ENCODE results near the gene HIVEP2. TPM values are rescaled to one million over a fixed set of nuclear protein-coding genes. Genes with fewer than 3 reads are reported as not detected.
A peak's percentile ranks its signal among the peaks of the same experiment; 100 is the strongest.

The HIVEP2 gene
- total and polyA plus RNA-seq, 8 donors: 0.58 to 14.3 (median 4.8) TPM

DNA sequence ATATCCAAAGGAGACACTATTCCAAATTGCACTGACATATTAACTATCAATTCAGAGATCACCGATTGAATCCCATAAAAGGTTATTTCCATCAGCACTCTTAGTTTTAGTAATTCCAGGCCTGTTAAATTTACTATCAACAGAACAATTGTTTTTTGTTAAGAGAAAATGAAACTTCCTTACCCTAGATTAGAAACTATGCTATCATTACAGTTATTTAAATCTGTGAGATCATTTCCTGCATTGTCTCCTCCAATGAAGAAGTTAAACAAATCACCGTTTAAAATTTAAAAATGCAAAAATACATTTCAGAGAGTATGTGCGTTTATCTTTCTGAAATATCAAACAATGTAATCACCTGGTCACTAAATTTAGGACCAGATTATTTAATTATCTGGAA, 57.5 kb downstream of the HIVEP2 start:
- H3K9me3 ChIP-seq: no peaks in the 10 kb centered on the region
- DNase-seq: no peak
- H3K36me3 ChIP-seq: no peaks in the 10 kb centered on the region
- TF ChIP-seq EP300 (IDR thresholded peaks at IDR 0.05) (no peak), POLR2A (IDR thresholded peaks at IDR 0.05) (no peak), POLR2AphosphoS5 (IDR thresholded peaks at IDR 0.05) (no peak)
- TF ChIP-seq, protein P1, sequence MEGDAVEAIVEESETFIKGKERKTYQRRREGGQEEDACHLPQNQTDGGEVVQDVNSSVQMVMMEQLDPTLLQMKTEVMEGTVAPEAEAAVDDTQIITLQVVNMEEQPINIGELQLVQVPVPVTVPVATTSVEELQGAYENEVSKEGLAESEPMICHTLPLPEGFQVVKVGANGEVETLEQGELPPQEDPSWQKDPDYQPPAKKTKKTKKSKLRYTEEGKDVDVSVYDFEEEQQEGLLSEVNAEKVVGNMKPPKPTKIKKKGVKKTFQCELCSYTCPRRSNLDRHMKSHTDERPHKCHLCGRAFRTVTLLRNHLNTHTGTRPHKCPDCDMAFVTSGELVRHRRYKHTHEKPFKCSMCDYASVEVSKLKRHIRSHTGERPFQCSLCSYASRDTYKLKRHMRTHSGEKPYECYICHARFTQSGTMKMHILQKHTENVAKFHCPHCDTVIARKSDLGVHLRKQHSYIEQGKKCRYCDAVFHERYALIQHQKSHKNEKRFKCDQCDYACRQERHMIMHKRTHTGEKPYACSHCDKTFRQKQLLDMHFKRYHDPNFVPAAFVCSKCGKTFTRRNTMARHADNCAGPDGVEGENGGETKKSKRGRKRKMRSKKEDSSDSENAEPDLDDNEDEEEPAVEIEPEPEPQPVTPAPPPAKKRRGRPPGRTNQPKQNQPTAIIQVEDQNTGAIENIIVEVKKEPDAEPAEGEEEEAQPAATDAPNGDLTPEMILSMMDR (IDR thresholded peaks at IDR 0.05): no peak
- H3K27me3 ChIP-seq: no peaks in the 10 kb centered on the region
- intact Hi-C loops (cut with DNase I; ENCODE audit: low total_unique reads): no loop called here
- H3K27ac ChIP-seq: no peak overlapping the region
- 67 to 77% (median 72%) methylated on average over 3 of the region's 3 CpGs for WGBS, 5 donors
- no peak overlapping the region for H3K4me3 ChIP-seq
- H3K4me1 ChIP-seq: peaks cover 22 to 49% (median 34%) of the 10 kb centered on the region in 4 donors

DNA sequence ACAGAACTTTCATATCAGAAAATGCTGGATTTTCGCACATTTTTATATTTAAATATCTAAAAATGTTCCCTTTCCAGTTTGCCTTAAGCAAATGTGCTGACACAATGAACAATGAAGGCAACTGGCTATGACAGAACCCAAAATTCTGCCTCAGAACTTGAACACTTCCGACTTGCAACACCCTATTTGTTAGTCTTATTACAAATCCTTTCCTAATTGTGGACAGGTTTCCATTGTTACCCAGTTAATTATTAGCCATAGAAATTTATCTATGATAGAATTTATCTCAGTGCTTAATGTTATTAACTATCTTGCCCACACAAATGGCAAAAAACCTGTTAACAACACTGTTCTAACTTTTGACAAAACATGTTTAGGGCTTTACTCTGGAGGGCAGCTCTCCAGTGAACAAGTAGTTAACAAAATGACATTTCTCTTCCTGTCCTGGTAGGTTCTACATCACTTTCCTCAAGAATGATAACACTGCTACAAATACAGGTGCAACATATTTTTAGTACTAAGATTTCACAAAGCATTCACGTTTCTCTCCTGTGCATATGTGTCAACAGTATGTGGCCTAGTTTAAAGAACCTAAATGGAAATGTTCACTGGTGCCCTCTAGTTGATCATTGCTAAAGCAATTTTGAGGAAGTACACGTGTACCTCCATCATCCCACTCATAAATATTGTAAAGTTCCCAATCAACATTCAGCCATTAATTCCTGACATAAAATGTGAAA, 58.4 kb downstream of the HIVEP2 start:
- H3K27ac ChIP-seq: peak overlapping the region in 4 of 5 donors; percentile 20 to 79 (median 54)
- H3K4me3 ChIP-seq: no peak overlapping the region
- peaks cover 22 to 44% (median 32%) of the 10 kb centered on the region in 4 donors for H3K4me1 ChIP-seq
- H3K9me3 ChIP-seq: no peaks in the 10 kb centered on the region
- TF ChIP-seq, protein P1 (IDR thresholded peaks at IDR 0.05): peak in 2 of 7 experiments; percentile 14 to 36
- peak in 2 of 3 donors; percentile 3 to 38 for TF ChIP-seq POLR2AphosphoS5 (IDR thresholded peaks at IDR 0.05)
- TF ChIP-seq POLR2A (IDR thresholded peaks at IDR 0.05): no peak
- no peaks in the 10 kb centered on the region for H3K36me3 ChIP-seq
- 13 to 36% (median 19%) methylated on average over 4 of the region's 4 CpGs for WGBS, 5 donors
- intact Hi-C loops (cut with DNase I; ENCODE audit: low total_unique reads): no loop called here
- peak in 1 of 2 donors; percentile 78 for DNase-seq
- H3K27me3 ChIP-seq: no peaks in the 10 kb centered on the region

DNA sequence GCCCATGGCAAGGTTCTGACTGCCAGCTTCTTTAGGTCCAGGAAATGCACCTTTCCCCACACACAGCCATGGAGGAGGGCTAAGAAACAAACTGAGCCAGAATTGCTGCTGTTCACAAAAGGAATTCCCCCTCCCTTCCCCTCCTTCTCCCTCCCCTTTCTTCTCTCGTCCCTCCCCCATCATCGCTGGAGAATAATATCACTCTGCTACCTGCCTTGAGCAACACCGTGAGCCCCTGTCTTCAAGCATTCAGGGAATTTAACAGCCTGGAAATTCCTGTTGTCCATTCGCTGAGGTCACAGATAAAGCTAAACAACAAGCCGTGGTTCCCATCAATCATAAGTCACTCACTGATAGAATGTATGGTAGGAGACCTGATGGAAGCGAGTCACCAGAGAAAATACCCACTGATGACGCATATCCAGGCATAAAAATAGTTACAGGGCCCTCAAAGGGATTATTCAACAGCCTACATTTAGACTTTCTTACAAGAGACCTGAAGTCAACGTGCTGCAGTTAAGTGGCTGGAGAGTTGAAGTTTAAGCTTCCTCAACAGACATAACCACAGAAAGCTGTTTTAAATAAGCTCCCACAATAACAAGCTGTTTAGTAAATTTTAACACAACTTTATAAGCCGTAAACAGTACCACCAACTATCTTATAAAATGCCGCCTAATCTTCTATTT, 59.7 kb downstream of the HIVEP2 start:
- Histone ChIP-seq H3K4me3 (peak overlapping the region; percentile 22 to 34 (median 26)), H3K4me1 (peaks cover 22 to 44% (median 30%) of the 10 kb centered on the region in 4 donors), H3K27me3 (no peaks in the 10 kb centered on the region), H3K27ac (peak overlapping the region in 4 of 5 donors; percentile 20 to 79 (median 68)), H3K36me3 (no peaks in the 10 kb centered on the region), H3K9me3 (no peaks in the 10 kb centered on the region)
- WGBS, 5 donors: 16 to 19% (median 17%) methylated on average over 10 of the region's 10 CpGs
- DNase-seq: peak in 1 of 2 donors; percentile 90
- intact Hi-C loops (cut with DNase I; ENCODE audit: low total_unique reads): no loop called here
- TF ChIP-seq EP300 (IDR thresholded peaks at IDR 0.05) (no peak), POLR2A (IDR thresholded peaks at IDR 0.05) (no peak), POLR2AphosphoS5 (IDR thresholded peaks at IDR 0.05) (peak in 2 of 3 donors; percentile 53 to 77)
- TF ChIP-seq, protein P1 (IDR thresholded peaks at IDR 0.05): no peak

DNA sequence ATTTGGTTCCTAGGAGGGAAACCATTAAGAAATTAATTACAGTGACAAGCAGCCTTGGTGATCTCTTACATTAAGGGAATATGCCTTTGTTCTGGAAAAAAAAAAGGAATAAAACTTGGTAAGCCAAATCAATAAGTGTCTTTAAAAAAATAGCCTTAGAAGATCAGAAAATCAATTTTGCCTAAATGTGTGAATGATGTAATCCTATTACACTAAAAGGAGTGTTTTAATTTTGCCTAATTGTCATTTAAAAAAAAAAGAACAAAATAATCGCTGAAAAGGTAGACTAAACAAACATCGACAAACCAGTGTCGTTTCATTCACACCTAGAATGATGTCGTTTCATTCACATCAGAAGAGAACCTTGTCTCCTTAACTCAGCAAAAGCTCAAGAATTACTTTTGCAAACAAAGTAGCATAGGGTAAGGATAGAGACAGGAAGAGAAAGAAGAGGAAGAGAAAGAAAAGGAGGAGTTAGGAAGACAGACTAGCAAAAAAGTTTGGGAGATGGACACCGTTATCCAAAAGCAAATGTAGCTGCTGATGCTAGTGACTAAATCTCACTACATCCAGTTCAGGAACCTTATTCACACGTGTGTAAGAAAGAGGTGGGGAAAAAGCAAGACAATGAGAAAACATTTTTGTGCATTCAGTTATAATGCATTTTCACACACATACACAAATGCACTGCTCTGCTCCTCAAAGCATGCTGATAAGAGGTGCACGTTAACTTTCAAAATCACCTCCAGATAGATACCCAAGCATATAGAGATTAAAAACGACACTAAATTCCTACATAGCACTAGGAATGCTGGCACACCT, 60.6 kb downstream of the HIVEP2 start:
- intact Hi-C loops (cut with DNase I; ENCODE audit: low total_unique reads): no loop called here

More for the DNA sequence above, 60.6 kb downstream of the HIVEP2 start:
- TF ChIP-seq POLR2AphosphoS5 (IDR thresholded peaks at IDR 0.05): no peak
- 43 to 55% (median 48%) methylated on average over 8 of the region's 8 CpGs for WGBS, 5 donors
- H3K27ac ChIP-seq: peak overlapping the region in 4 of 5 donors; percentile 20 to 79 (median 68)
- no peaks in the 10 kb centered on the region for H3K36me3 ChIP-seq
- peaks cover 22 to 44% (median 30%) of the 10 kb centered on the region in 4 donors for H3K4me1 ChIP-seq
- H3K4me3 ChIP-seq: peak overlapping the region in 3 of 4 donors; percentile 23 to 34 (median 30)
- DNase-seq: no peak
- H3K27me3 ChIP-seq: no peaks in the 10 kb centered on the region
- H3K9me3 ChIP-seq: no peaks in the 10 kb centered on the region

All from stomach (tissue), 9 donors.